Endothelial cell of umbilical vein (primary cell): Measurements from ENCODE around the gene NPLOC4. TPM values are rescaled to one million over a fixed set of nuclear protein-coding genes. Genes with fewer than 3 reads are reported as not detected.
A peak's percentile ranks its signal among the peaks of the same experiment; 100 is the strongest.

Experiments
- BruUV-seq: library from RNA; stranded (reverse); fragments of 400-500 nt; replicated peaks from 2 replicates; lab custom pipeline; 2021; lab: Mats Ljungman, UMichigan
- CTCF ChIA-PET: fragments of 300-600, 350-600 bp; sonication (Branson Sonifier 250); formaldehyde crosslinking; loops from one replicate; lab custom pipeline; 2021; ENCODE audit warnings: antibody characterized with exemption, inconsistent platforms; lab: Charles Lee
- POLR2A ChIA-PET: fragments of 300-600, 350-600 bp; sonication (Branson Sonifier 250); formaldehyde crosslinking; loops from one replicate; lab custom pipeline; 2021; ENCODE audit warnings: antibody characterized with exemption, inconsistent platforms; lab: Charles Lee
- DNase-seq: peaks from one replicate; pipeline ENCODE4 v3.0.0-alpha.2; 2011; ENCODE audit warnings: low read depth, low spot score
- FAIRE-seq: peaks from 2 replicates; lab custom pipeline; 2011; peaks lifted over from hg19 to GRCh38; lab: Jason Lieb, UNC
- H2AFZ ChIP-seq: 2 replicates; pipeline ENCODE4 v1.6.0; 2012; ENCODE audit warnings: low read depth, low read length, control low read depth, inconsistent platforms
- H3K27ac ChIP-seq: 2 replicates; pipeline ENCODE4 v1.5.1; 2011; ENCODE audit warnings: low read depth, mild to moderate bottlenecking, control low read depth, low read length, moderate library complexity; ENCODE audit not compliant: insufficient read depth
- H3K27me3 ChIP-seq, 2 experiments: 2 replicates each; pipeline versions ENCODE4 v1.6.0 to v1.6.1; 2011; ENCODE audit warnings: low read length in 2 of 2, mixed read lengths in 1 of 2; ENCODE audit not compliant: control insufficient read depth in 2 of 2, insufficient read depth in 2 of 2
- H3K36me3 ChIP-seq, 2 experiments: 2 replicates in 1 of 2; 3 replicates in 1 of 2; pipeline ENCODE4 v1.5.1; 2011; ENCODE audit warnings: low read length in 2 of 2, mild to moderate bottlenecking in 1 of 2, moderate library complexity in 1 of 2; ENCODE audit not compliant: control insufficient read depth in 2 of 2, insufficient read depth in 2 of 2; ENCODE audit errors: extremely low read depth in 1 of 2
- H3K4me1 ChIP-seq: 3 replicates; pipeline ENCODE4 v1.5.1; 2011; ENCODE audit warnings: mild to moderate bottlenecking, low read length; ENCODE audit not compliant: control insufficient read depth, insufficient read depth; ENCODE audit errors: extremely low read depth
- H3K4me2 ChIP-seq: 2 replicates; pipeline ENCODE4 v1.6.1; 2011; ENCODE audit warnings: low read length, control low read depth, mixed read lengths; ENCODE audit not compliant: insufficient read depth
- H3K4me3 ChIP-seq, 3 experiments: fragments of 200-600 bp in 1 of 3; sonication (generic), shearing (Covaris generic) in 1 of 3; replicated peaks in 1 of 3; 2 replicates each; pipeline ENCODE4 v1.5.1; 2011 to 2016; ENCODE audit warnings: control low read depth in 3 of 3, low read length in 3 of 3, mild to moderate bottlenecking in 2 of 3, inconsistent platforms in 1 of 3, low read depth in 1 of 3, moderate library complexity in 1 of 3; ENCODE audit not compliant: insufficient read depth in 1 of 3
- H3K79me2 ChIP-seq: 2 replicates; pipeline ENCODE4 v1.6.0; 2012; ENCODE audit warnings: low read length, inconsistent platforms; ENCODE audit not compliant: control insufficient read depth, insufficient read depth
- H3K9ac ChIP-seq: replicated peaks from 2 replicates; pipeline ENCODE3; 2011; ENCODE audit warnings: low read length, control low read depth; ENCODE audit not compliant: insufficient read depth; ENCODE audit errors: extremely low read depth
- H3K9me1 ChIP-seq: replicated peaks from 3 replicates; pipeline ENCODE4 v1.6.0; 2011; ENCODE audit warnings: mild to moderate bottlenecking, low read length; ENCODE audit not compliant: control insufficient read depth, insufficient read depth; ENCODE audit errors: extremely low read depth
- H3K9me3 ChIP-seq: replicated peaks from 2 replicates; pipeline ENCODE4 v1.5.1; 2012; ENCODE audit warnings: low read length, inconsistent platforms; ENCODE audit not compliant: control insufficient read depth, insufficient read depth
- H4K20me1 ChIP-seq: replicated peaks from 2 replicates; pipeline ENCODE3; 2011; ENCODE audit warnings: mild to moderate bottlenecking, low read length; ENCODE audit not compliant: control insufficient read depth, insufficient read depth; ENCODE audit errors: extremely low read depth
- CTCF ChIP-seq, 2 donors: IDR thresholded peaks; 1 replicate in 1 of 2; 2 replicates in 1 of 2; pipeline ENCODE4 v1.5.1; 2011; ENCODE audit warnings: low read length in 2 of 2, mild to moderate bottlenecking in 2 of 2, moderate library complexity in 2 of 2, control low read depth in 1 of 2, inconsistent platforms in 1 of 2, low read depth in 1 of 2; ENCODE audit not compliant: insufficient read depth in 1 of 2; ENCODE audit errors: extremely low read depth in 1 of 2
- EZH2 ChIP-seq: IDR thresholded peaks from 2 replicates; pipeline ENCODE4 v1.6.1; 2012; ENCODE audit warnings: borderline replicate concordance, low read depth, mild to moderate bottlenecking, moderate library complexity, low read length, inconsistent platforms; ENCODE audit not compliant: severe bottlenecking
- FOS ChIP-seq: IDR thresholded peaks from 2 replicates; pipeline ENCODE4 v1.6.1; 2011; ENCODE audit warnings: mild to moderate bottlenecking, low read length, moderate library complexity, borderline replicate concordance; ENCODE audit not compliant: insufficient read depth
- GATA2 ChIP-seq: IDR thresholded peaks from 2 replicates; pipeline ENCODE4 v1.7.0; 2011; ENCODE audit warnings: low read depth, mild to moderate bottlenecking, moderate library complexity, mixed read lengths, low read length; ENCODE audit not compliant: insufficient read length, insufficient read depth
- JUN ChIP-seq: IDR thresholded peaks from 2 replicates; pipeline ENCODE4 v1.6.1; 2011; ENCODE audit warnings: borderline replicate concordance, low read depth; ENCODE audit not compliant: insufficient read length, insufficient read depth
- MAX ChIP-seq: IDR thresholded peaks from 2 replicates; pipeline ENCODE4 v1.6.1; 2011; ENCODE audit not compliant: insufficient read depth, insufficient read length
- MYC ChIP-seq: IDR thresholded peaks from one replicate; pipeline ENCODE4 v1.6.1; 2011; ENCODE audit warnings: mild to moderate bottlenecking, low read depth, low read length
- POLR2A ChIP-seq: IDR thresholded peaks from 2 replicates; pipeline ENCODE4 v1.6.1; 2012; ENCODE audit warnings: low read depth, mild to moderate bottlenecking, control low read depth, low read length
- dilution Hi-C: fragments of 300-500 bp; cut with MboI; formaldehyde crosslinking; loops from one replicate; pipeline ENCODE4 v1.15.0; 2019; ENCODE audit warnings: low sequenced_read_pairs; ENCODE audit not compliant: extremely low pct_ligation_motif_present
- intact Hi-C: fragments of 100-400 bp; cut with micrococcal nuclease; formaldehyde crosslinking; loops from one replicate; pipeline ENCODE4 v1.10.0; 2022
- polyA plus RNA-seq, 4 experiments: library from polyadenylated mRNA; depleted of rRNA in 3 of 4; stranded (reverse) in 3 of 4; unstranded in 1 of 4; fragments of >200 nt; gene quantifications; 2 replicates each; pipeline versions ENCODE4 v1.2.1 to v1.2.3, GENCODE V29; 2011 to 2012; ENCODE audit warnings: missing spikeins in 1 of 4
- total RNA-seq: library from RNA; stranded (reverse); gene quantifications from 2 replicates; pipeline ENCODE4 v1.2.3, GENCODE V29; 2021

NPLOC4 gene
- total and polyA plus RNA-seq, 2 donors (not counting 3 experiments of a cell fraction or from before 2014, with no cell fraction given) = 150 to 175 TPM

GRCh38 chr17:81683208-81683583, 46.3 kb upstream of the NPLOC4 start:
- Histone ChIP-seq H2AFZ (peak overlapping the region; percentile 39), H3K4me3 (peak overlapping the region; percentile 46 to 93 (median 66)), H3K36me3 (peaks cover 6 to 28% of the 10 kb centered on the region in 2 experiments), H3K79me2 (peaks cover 60% of the 10 kb centered on the region), H3K4me1 (peaks cover 16% of the 10 kb centered on the region), H3K9me3 (no peaks in the 10 kb centered on the region), H3K27me3 (no peaks in the 10 kb centered on the region), H3K4me2 (peak overlapping the region; percentile 47), H3K9me1 (no peaks in the 10 kb centered on the region), H3K27ac (peak overlapping the region; percentile 43), H4K20me1 (no peaks in the 10 kb centered on the region), H3K9ac (peak overlapping the region; percentile 87)
- intact Hi-C loops (loop anchor here (1.0 kb wide), 1 partner anchor 28 kb away; no protein-coding TSS in a partner anchor), dilution Hi-C loops (no loop called here)
- no peak for TF ChIP-seq MAX
- no peak for TF ChIP-seq JUN
- TF ChIP-seq FOS = no peak
- no peak for TF ChIP-seq CTCF (IDR thresholded peaks at IDR 0.05; ENCODE audit: extremely low read depth in 1 of 2, insufficient read depth in 1 of 2, low read depth in 1 of 2, low read length in 2 of 2)
- no peak for TF ChIP-seq MYC
- TF ChIP-seq GATA2 = no peak
- TF ChIP-seq EZH2 = no peak
- no peak for TF ChIP-seq POLR2A
- FAIRE-seq (no peak), DNase-seq (no peak)
- BruUV-seq = no TSS peak
- POLR2A ChIA-PET = interaction anchor here (1.0 kb wide), 3 partner anchors 10 to 20 kb away, joined by 3 to 4 read pairs (median 3); partner anchors contain the start of genes CCDC137, MRPL12 and OXLD1
- CTCF ChIA-PET = interaction anchor here (1.2 to 3.0 kb wide), 2 partner anchors 15 to 19 kb away, joined by 4 to 19 read pairs; partner anchors contain the start of gene MRPL12
